Stimulated activated CD4-positive, alpha-beta T cell treated with anti-CD3 and anti-CD28 coated beads, Interleukin-4, amount 100 ng/mL, for 4 hours (primary cell): Measurements from ENCODE around the gene AGAP1.

Experiments used
- DNase-seq, 2 experiments: peaks; one replicate each; pipeline ENCODE4 v3.0.0-alpha.2; 2020

The AGAP1 gene

GRCh38 chr2:235781775-235782174 is 287.9 kb downstream of the AGAP1 start:
- no peak for DNase-seq

GRCh38 chr2:235784788-235785187 is 290.9 kb downstream of the AGAP1 start:
- DNase-seq = no peak

GRCh38 chr2:235789552-235789951 is 295.7 kb downstream of the AGAP1 start:
- DNase-seq = no peak

GRCh38 chr2:235793163-235793752 is 299.4 kb downstream of the AGAP1 start:
- no peak for DNase-seq

GRCh38 chr2:235799281-235799680 is 305.4 kb downstream of the AGAP1 start:
- no peak for DNase-seq

GRCh38 chr2:235802542-235802941 is 308.7 kb downstream of the AGAP1 start:
- no peak for DNase-seq

- no peak for DNase-seq
These were observed 309.2 kb downstream of the AGAP1 start for GRCh38 chr2:235803028-235803427.

- no peak for DNase-seq
These were observed 310.8 kb downstream of the AGAP1 start for GRCh38 chr2:235804676-235805075.

- no peak for DNase-seq
These were observed 313.3 kb downstream of the AGAP1 start for GRCh38 chr2:235806986-235807750.

- no peak for DNase-seq
These were observed 314.5 kb downstream of the AGAP1 start for GRCh38 chr2:235808366-235808765.

- DNase-seq = no peak
These were observed 316.4 kb downstream of the AGAP1 start for GRCh38 chr2:235810252-235810651.

- no peak for DNase-seq
These were observed 317.0 kb downstream of the AGAP1 start for GRCh38 chr2:235810846-235811245.

- no peak for DNase-seq
These were observed 317.8 kb downstream of the AGAP1 start for GRCh38 chr2:235811446-235812184.

GRCh38 chr2:235812185-235812665 is 318.4 kb downstream of the AGAP1 start:
- DNase-seq = no peak

GRCh38 chr2:235813398-235813797 is 319.6 kb downstream of the AGAP1 start:
- DNase-seq = no peak

GRCh38 chr2:235820571-235820970 is 326.7 kb downstream of the AGAP1 start:
- DNase-seq = no peak

GRCh38 chr2:235824331-235824730 is 330.5 kb downstream of the AGAP1 start:
- no peak for DNase-seq

GRCh38 chr2:235825946-235826345 is 332.1 kb downstream of the AGAP1 start:
- no peak for DNase-seq

GRCh38 chr2:235826826-235827225 is 333.0 kb downstream of the AGAP1 start:
- no peak for DNase-seq

GRCh38 chr2:235827585-235827992 is 333.7 kb downstream of the AGAP1 start:
- DNase-seq = no peak

GRCh38 chr2:235829726-235830125 is 335.9 kb downstream of the AGAP1 start:
- DNase-seq = no peak

- no peak for DNase-seq
These were observed 337.9 kb downstream of the AGAP1 start for GRCh38 chr2:235831755-235832154.

- DNase-seq = no peak
These were observed 339.1 kb downstream of the AGAP1 start for GRCh38 chr2:235832941-235833340.
